NCI-H345 (cell line): Measurements from ENCODE around the gene CASTOR1.
"Not testable (repeated sequence)": the region's sequence is repeated elsewhere in the genome, so short reads cannot be mapped to it uniquely, and the experiment has no call there.

Experiments used
- DNase-seq: peaks from one replicate; lab custom pipeline; 2025; lab: John Stamatoyannopoulos, UW

Gene CASTOR1

GRCh38 chr22:30289141-30289979 lies at the start of gene CASTOR1:
Gene CASTOR1, minus strand, starts transcription at chr22:30289505. Its CDS starts 8 bp downstream, at chr22:30289497.
- DNase-seq = peak; percentile 94

GRCh38 chr22:30338802-30339201 lies 49.5 kb upstream of the CASTOR1 start:
- DNase-seq = no peak

- not testable (repeated sequence) for DNase-seq
These were observed 49.0 kb upstream of the CASTOR1 start for GRCh38 chr22:30338341-30338740.

GRCh38 chr22:30337461-30337778 lies 48.1 kb upstream of the CASTOR1 start:
- no peak for DNase-seq

- DNase-seq = no peak
These were observed 47.6 kb upstream of the CASTOR1 start for GRCh38 chr22:30336752-30337460.

GRCh38 chr22:30335236-30335635 lies 45.9 kb upstream of the CASTOR1 start:
- DNase-seq = no peak

GRCh38 chr22:30334646-30335045 lies 45.3 kb upstream of the CASTOR1 start:
- DNase-seq = no peak

GRCh38 chr22:30333707-30334087 lies 44.4 kb upstream of the CASTOR1 start:
- no peak for DNase-seq

GRCh38 chr22:30332994-30333706 lies 43.8 kb upstream of the CASTOR1 start:
- no peak for DNase-seq

GRCh38 chr22:30332551-30332950 lies 43.2 kb upstream of the CASTOR1 start:
- DNase-seq = no peak

GRCh38 chr22:30328466-30329049 lies 39.3 kb upstream of the CASTOR1 start:
- no peak for DNase-seq

- no peak for DNase-seq
These were observed 38.6 kb upstream of the CASTOR1 start for GRCh38 chr22:30327864-30328345.

GRCh38 chr22:30326706-30327362 lies 37.5 kb upstream of the CASTOR1 start, which contains the start of gene TBC1D10A:
Gene TBC1D10A, minus strand, starts transcription at chr22:30326941. Its CDS starts 60 bp downstream, at chr22:30326881.
- DNase-seq = peak; percentile 91

GRCh38 chr22:30326255-30326705 lies 37.0 kb upstream of the CASTOR1 start:
- peak; percentile 9 for DNase-seq

- DNase-seq = no peak
These were observed 36.5 kb upstream of the CASTOR1 start for GRCh38 chr22:30325724-30326254.

- no peak for DNase-seq
These were observed 35.9 kb upstream of the CASTOR1 start for GRCh38 chr22:30325065-30325720.

- no peak for DNase-seq
These were observed 34.9 kb upstream of the CASTOR1 start for GRCh38 chr22:30324014-30324730.

- no peak for DNase-seq
These were observed 33.9 kb upstream of the CASTOR1 start for GRCh38 chr22:30323246-30323645.

- no peak for DNase-seq
These were observed 32.2 kb upstream of the CASTOR1 start for GRCh38 chr22:30321461-30321860.

- DNase-seq = no peak
These were observed 30.8 kb upstream of the CASTOR1 start for GRCh38 chr22:30320021-30320556.
